Lower leg skin (tissue), 3 donors: ENCODE measurements around the gene CLEC16A.

Experiments used
- POLR2A ChIP-seq, 2 donors: fragments of 450-650 bp; IDR thresholded peaks; one replicate each; pipeline ENCODE4 v1.6.1; 2016 to 2017; ENCODE audit warnings: antibody characterized with exemption in 2 of 2, mild to moderate bottlenecking in 1 of 2, moderate library complexity in 1 of 2
- TF ChIP-seq, protein P1 (sequence below), 3 donors: fragments of 450-650 bp; IDR thresholded peaks; one replicate each; pipeline ENCODE4 v1.5.1; 2016; ENCODE audit warnings: antibody characterized with exemption in 3 of 3, mild to moderate bottlenecking in 3 of 3, moderate library complexity in 2 of 3

DNA sequence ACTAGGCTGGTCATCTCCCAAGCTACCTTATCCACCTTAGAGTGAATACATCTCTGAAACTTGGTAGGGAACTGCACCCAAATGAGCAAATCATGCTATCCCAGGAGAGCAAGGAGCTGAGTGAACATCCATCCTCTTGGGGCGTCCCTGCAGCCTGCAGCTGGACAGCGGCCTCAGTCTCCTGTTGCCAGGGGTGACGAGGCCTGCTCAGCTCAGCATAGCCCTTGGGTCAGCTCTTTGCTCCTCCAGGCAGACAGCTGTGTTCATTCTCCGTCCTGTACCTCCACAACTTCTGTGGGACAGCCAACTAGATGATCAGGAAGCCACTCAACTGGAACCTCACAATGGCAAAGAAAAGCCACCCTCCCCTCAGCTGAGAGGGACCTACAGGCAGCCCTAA is 199.8 kb downstream of the CLEC16A start:
- TF ChIP-seq, protein P1, sequence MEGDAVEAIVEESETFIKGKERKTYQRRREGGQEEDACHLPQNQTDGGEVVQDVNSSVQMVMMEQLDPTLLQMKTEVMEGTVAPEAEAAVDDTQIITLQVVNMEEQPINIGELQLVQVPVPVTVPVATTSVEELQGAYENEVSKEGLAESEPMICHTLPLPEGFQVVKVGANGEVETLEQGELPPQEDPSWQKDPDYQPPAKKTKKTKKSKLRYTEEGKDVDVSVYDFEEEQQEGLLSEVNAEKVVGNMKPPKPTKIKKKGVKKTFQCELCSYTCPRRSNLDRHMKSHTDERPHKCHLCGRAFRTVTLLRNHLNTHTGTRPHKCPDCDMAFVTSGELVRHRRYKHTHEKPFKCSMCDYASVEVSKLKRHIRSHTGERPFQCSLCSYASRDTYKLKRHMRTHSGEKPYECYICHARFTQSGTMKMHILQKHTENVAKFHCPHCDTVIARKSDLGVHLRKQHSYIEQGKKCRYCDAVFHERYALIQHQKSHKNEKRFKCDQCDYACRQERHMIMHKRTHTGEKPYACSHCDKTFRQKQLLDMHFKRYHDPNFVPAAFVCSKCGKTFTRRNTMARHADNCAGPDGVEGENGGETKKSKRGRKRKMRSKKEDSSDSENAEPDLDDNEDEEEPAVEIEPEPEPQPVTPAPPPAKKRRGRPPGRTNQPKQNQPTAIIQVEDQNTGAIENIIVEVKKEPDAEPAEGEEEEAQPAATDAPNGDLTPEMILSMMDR (IDR thresholded peaks at IDR 0.05), result no peak
- TF ChIP-seq POLR2A (IDR thresholded peaks at IDR 0.05), result no peak
